Neural progenitor cell (in vitro differentiated cells): ENCODE results near the gene CLK4.

Experiments
- CTCF ChIP-seq: fragments of 200-600 bp; sonication (generic); IDR thresholded peaks from 2 replicates; pipeline ENCODE4 v1.5.1; 2017; ENCODE audit warnings: antibody characterized with exemption, mild to moderate bottlenecking
- EZH2 ChIP-seq: fragments of 200-600 bp; sonication (generic); IDR thresholded peaks from 2 replicates; pipeline ENCODE4 v1.6.1; 2017; ENCODE audit warnings: antibody characterized with exemption, mild to moderate bottlenecking, moderate library complexity

GRCh38 chr5:178667688-178668087, 40.8 kb upstream of the CLK4 start:
- TF ChIP-seq CTCF (no peak), EZH2 (no peak)
